ENCODE measurements around the gene C9.

DNA sequence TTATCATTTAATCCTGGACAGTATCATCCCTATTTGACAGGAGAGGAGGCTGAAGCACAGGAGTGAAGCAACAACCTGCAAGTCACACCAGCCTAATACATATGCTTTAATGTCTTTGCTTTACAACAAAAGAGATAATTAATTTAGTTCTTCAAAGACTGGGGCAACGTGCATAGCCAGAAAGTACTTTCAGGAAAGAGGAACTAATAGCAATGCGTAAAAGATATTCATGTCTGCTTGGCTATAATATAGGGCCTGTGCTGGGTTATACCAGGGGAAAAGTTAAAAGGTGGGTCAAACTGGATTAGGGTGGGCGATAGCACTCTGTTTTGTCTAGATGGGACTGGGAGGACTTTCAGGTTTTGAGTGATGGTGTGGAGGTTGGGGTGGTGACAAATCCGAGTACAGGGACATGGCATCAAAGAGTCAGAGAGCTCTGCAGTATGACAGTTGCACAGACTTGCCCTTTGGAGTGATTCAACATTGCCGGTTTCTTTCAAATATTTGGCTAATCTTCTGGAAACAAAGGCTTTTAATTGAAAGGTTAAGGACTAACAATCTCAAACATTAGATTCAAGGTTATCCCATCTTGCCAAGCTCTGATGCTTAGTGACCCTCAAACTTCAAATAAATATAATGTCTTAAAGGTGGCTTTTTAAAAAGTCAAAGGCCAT, 48.6 kb upstream of the C9 start:
- TF ChIP-seq, protein P1, sequence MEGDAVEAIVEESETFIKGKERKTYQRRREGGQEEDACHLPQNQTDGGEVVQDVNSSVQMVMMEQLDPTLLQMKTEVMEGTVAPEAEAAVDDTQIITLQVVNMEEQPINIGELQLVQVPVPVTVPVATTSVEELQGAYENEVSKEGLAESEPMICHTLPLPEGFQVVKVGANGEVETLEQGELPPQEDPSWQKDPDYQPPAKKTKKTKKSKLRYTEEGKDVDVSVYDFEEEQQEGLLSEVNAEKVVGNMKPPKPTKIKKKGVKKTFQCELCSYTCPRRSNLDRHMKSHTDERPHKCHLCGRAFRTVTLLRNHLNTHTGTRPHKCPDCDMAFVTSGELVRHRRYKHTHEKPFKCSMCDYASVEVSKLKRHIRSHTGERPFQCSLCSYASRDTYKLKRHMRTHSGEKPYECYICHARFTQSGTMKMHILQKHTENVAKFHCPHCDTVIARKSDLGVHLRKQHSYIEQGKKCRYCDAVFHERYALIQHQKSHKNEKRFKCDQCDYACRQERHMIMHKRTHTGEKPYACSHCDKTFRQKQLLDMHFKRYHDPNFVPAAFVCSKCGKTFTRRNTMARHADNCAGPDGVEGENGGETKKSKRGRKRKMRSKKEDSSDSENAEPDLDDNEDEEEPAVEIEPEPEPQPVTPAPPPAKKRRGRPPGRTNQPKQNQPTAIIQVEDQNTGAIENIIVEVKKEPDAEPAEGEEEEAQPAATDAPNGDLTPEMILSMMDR (IDR thresholded peaks at IDR 0.05) = no peak
- no peak for TF ChIP-seq POLR2A (IDR thresholded peaks at IDR 0.05)
